ENCODE measurements around the gene DNAJC24.
A peak's percentile ranks its signal among the peaks of the same experiment; 100 is the strongest.

Gene DNAJC24

DNA sequence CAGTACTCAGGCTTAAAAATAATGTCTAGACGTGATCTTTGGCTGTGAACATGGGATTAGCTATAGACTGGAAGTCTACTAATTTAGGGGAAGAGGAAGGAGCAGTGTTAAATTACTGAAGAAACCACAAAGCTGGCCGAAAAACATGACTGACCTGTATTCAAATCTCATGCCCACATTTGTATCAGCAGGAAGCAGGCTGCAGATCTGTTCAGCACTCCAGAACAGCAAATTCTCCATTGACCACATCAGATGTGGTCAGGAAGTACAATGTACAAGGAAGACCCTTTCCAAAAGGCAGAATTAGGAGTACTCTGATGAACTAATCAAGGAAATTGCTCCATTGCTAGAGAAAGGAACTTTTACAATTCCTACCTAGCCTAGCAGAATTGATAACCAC is 31.9 kb upstream of the DNAJC24 start:
- no peak for TF ChIP-seq ZFX (IDR thresholded peaks at IDR 0.05; ENCODE audit: borderline replicate concordance)
- TF ChIP-seq, protein P1, sequence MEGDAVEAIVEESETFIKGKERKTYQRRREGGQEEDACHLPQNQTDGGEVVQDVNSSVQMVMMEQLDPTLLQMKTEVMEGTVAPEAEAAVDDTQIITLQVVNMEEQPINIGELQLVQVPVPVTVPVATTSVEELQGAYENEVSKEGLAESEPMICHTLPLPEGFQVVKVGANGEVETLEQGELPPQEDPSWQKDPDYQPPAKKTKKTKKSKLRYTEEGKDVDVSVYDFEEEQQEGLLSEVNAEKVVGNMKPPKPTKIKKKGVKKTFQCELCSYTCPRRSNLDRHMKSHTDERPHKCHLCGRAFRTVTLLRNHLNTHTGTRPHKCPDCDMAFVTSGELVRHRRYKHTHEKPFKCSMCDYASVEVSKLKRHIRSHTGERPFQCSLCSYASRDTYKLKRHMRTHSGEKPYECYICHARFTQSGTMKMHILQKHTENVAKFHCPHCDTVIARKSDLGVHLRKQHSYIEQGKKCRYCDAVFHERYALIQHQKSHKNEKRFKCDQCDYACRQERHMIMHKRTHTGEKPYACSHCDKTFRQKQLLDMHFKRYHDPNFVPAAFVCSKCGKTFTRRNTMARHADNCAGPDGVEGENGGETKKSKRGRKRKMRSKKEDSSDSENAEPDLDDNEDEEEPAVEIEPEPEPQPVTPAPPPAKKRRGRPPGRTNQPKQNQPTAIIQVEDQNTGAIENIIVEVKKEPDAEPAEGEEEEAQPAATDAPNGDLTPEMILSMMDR (IDR thresholded peaks at IDR 0.05) = no peak
- no peak overlapping the region for H3K27ac ChIP-seq

DNA sequence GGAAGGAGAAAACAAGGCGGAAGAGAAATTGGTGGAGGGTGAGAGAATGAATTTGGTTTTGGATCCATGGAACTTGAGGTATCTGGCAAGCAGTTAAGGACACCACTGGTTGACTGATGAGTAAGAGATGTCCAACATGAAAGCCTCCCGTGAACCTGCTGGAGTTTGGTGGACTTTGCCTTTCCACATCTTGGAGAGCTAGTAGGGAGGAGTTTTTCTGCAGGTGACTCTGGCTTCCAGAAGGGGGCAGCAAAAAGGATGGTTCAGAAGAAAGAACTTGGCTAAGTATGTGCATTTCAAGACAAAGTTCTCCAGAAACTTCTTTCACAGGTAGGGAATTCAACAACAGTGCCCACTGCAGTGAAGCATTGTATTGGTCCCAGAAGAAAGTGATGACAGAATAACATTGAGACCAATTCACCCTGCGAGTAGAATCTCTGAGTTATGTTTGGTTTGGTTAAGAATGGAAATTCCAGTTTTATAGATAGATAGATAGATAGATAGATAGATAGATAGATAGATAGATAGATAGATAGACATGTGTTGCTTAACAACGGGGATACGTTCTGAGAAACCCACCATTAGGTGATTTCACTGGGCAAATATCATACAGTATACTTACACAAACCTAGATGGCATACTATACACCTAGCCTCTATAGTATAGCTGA is 28.6 kb upstream of the DNAJC24 start:
- TF ChIP-seq, protein P1 (IDR thresholded peaks at IDR 0.05) = peak; percentile 80
- no peak for TF ChIP-seq ZFX (IDR thresholded peaks at IDR 0.05; ENCODE audit: borderline replicate concordance)
- H3K27ac ChIP-seq = no peak overlapping the region

GRCh38 chr11:31351168-31351567 is 18.5 kb upstream of the DNAJC24 start:
- TF ChIP-seq, protein P1 (IDR thresholded peaks at IDR 0.05) = no peak
- TF ChIP-seq ZFX (IDR thresholded peaks at IDR 0.05; ENCODE audit: borderline replicate concordance) = no peak
- H3K27ac ChIP-seq = no peak overlapping the region

GRCh38 chr11:31355131-31355530 is 14.5 kb upstream of the DNAJC24 start:
- TF ChIP-seq, protein P1 (IDR thresholded peaks at IDR 0.05) = no peak
- no peak overlapping the region for H3K27ac ChIP-seq

GRCh38 chr11:31355817-31356216 is 13.8 kb upstream of the DNAJC24 start:
- TF ChIP-seq, protein P1 (IDR thresholded peaks at IDR 0.05) = no peak
- TF ChIP-seq ZFX (IDR thresholded peaks at IDR 0.05; ENCODE audit: borderline replicate concordance) = no peak
- no peak overlapping the region for H3K27ac ChIP-seq

- no peak overlapping the region for H3K27ac ChIP-seq
- TF ChIP-seq, protein P1 (IDR thresholded peaks at IDR 0.05) = no peak
- no peak for TF ChIP-seq ZFX (IDR thresholded peaks at IDR 0.05; ENCODE audit: borderline replicate concordance)
Measured at GRCh38 chr11:31361743-31362142, 7.9 kb upstream of the DNAJC24 start.

GRCh38 chr11:31366795-31367194 is 2.9 kb upstream of the DNAJC24 start:
- TF ChIP-seq ZFX (IDR thresholded peaks at IDR 0.05; ENCODE audit: borderline replicate concordance) = no peak
- TF ChIP-seq, protein P1 (IDR thresholded peaks at IDR 0.05) = no peak
- H3K27ac ChIP-seq = no peak overlapping the region
